DMS79 treated with DMSO at 0.1 percent for 48 hours (cell line): ENCODE results near the gene PKNOX2.

Source experiments
- DNase-seq: peaks from one replicate; lab custom pipeline; 2025; lab: John Stamatoyannopoulos, UW

PKNOX2 gene

DNA sequence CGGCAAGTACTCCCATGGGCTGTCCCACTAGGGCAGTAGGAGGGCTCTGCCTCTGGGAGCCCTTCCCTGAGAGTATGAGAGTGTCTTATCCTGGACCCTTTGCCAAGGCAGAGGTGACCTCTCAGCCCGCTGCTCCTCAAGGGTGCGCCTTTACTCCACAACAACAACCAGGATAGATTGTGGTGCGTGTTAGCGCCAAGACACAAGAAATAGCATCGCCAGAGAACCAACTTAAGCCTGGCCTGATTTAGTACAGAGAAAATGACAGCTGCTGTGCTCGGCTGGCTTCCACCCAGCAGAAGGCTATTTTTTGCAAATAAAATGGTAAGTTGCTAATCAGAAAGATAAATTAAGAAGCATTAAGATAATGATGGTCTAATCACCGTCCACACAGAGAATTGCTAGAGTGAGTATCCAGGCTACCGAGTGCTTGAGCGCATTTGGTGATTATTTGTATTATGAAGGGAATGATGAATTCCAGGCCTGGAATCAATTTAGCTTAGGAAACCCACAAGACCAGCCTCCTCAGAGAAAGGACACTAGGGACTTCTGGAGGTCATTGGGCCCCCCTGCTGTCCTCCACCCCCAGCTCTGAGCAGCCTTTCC is 119.8 kb downstream of the PKNOX2 start:
- no peak for DNase-seq

- DNase-seq, result no peak
These were observed 121.3 kb downstream of the PKNOX2 start for GRCh38 chr11:125285844-125286243.

- no peak for DNase-seq
These were observed 121.9 kb downstream of the PKNOX2 start for GRCh38 chr11:125286486-125286885.

- no peak for DNase-seq
These were observed 123.1 kb downstream of the PKNOX2 start for GRCh38 chr11:125287491-125288210.

DNA sequence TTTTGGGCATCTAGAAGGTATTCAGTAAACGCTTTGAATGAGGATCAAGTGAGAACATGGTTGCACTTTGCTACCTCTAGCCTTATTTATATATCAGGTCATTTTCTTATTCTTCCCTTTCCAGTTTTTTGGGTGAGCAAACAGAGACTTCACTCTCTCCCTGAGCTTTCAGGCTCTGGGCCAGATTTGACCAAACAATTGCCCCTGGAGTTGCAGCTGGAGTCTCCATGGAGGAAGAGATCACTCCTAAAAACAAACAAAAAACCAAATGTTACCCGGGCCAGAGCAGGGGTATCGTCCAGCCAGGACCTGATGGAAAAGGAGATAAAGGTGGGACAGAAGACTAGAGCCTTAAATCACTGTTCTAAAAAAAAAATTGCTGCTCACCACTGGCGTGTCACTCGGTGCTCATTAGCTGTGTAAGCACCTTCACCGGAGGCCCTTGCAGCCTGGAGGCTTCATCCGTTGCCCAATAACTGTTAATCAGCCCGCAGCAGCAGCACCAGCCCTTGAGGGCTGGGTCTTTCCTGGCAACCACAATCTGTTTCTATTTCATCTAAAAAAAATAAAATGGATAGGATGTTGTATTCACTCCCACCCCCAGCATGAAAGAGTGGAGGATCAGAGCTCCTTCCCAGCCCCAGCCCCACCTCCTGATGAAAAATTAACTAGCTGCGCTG is 125.0 kb downstream of the PKNOX2 start:
- DNase-seq, result no peak

- no peak for DNase-seq
These were observed 125.7 kb downstream of the PKNOX2 start for GRCh38 chr11:125290263-125290662.

GRCh38 chr11:125292100-125292499 is 127.5 kb downstream of the PKNOX2 start:
- DNase-seq, result no peak

DNA sequence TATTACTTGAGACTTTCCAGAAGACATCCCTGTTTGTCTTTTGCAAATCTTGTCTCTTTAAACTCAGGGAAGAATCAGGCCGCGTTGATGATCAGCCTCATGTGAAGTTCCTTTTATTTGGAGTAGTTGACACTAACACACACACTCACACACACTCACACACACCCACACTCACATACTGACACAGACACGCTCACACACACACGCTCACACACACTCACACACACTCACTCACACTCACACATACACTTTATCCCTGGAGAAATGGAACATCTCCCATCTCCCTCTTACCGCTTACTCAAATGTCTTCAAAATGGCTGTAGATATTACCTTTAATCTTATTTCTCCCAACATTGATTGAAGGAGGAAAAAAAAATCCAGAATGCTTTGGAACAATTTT is 129.0 kb downstream of the PKNOX2 start:
- no peak for DNase-seq

- no peak for DNase-seq
These were observed 131.4 kb downstream of the PKNOX2 start for GRCh38 chr11:125295931-125296330.

DNA sequence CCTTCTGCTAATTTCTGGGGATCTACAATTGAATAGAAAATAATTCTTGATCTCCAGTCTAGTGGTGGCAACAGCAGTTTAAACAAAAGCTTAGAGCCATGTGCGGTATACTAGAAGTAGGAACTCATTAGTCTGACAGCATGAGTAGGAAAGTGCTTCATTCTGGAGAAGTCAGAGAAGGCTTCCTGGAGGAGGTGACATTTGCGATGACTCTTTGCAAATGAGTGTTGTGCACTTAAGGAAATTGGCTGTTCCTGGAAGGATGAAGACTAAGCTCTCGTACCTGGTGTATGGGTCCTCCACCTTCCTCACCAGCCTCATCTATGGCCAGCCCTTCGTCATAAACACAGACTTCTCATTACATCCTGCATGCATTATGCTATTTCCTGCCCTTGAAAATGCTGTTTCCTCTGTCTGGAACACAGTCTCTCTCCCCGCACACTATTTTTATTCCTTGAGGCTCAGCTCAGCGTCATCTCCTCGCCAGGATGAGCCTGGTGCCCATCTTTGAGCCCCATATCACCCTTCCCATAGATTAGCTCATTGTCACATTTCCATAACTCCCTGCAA is 132.9 kb downstream of the PKNOX2 start:
- DNase-seq, result no peak

- no peak for DNase-seq
These were observed 134.6 kb downstream of the PKNOX2 start for GRCh38 chr11:125299061-125299615.

- no peak for DNase-seq
These were observed 135.3 kb downstream of the PKNOX2 start for GRCh38 chr11:125299821-125300220.

GRCh38 chr11:125300791-125301218 is 136.3 kb downstream of the PKNOX2 start:
- DNase-seq, result peak; percentile 16

GRCh38 chr11:125301346-125301745 is 136.8 kb downstream of the PKNOX2 start:
- peak; percentile 59 for DNase-seq

- no peak for DNase-seq
These were observed 138.6 kb downstream of the PKNOX2 start for GRCh38 chr11:125303186-125303585.

GRCh38 chr11:125303694-125304093 is 139.1 kb downstream of the PKNOX2 start:
- DNase-seq, result no peak

DNA sequence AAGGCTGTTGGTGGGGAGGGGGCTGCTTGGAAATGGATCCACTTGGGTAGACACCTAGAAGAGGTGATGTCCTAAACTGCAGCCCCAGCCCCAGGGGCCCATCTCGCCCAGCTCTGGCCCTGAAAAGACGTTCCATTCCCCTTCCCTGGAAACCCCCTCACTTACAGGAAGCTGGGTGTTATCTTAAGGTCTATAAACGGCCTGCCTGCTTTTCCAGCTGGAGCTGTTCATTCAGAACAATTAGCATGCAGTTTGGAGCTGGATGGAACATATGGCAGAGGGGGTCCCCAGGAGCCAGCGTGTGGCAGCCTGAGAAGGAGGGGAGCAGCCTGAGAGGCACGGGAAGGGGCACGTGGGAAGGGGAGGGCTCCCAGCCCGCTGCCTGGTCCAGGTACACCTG is 139.6 kb downstream of the PKNOX2 start:
- DNase-seq, result no peak

DNA sequence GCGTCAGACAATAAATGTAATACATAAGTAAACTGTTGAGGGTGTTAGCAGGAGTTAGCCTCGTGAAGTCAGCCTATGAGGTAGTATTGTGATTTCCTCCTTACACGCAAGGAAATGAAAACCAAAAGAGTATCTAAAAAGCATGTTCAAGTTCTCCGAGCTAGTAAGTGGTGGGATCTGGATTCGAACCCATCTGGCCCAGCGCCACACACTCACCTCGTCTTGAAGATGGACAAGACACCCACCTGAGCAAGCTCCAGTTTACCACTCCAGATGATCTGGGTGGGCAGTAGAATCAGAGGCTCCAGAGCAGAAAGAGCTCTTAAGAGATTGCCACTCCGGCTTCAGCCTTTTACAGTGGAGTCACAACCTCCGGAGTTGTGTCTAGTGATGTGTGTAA is 140.3 kb downstream of the PKNOX2 start:
- DNase-seq, result peak; percentile 91

GRCh38 chr11:125305345-125305744 is 140.8 kb downstream of the PKNOX2 start:
- DNase-seq, result peak; percentile 97

DNA sequence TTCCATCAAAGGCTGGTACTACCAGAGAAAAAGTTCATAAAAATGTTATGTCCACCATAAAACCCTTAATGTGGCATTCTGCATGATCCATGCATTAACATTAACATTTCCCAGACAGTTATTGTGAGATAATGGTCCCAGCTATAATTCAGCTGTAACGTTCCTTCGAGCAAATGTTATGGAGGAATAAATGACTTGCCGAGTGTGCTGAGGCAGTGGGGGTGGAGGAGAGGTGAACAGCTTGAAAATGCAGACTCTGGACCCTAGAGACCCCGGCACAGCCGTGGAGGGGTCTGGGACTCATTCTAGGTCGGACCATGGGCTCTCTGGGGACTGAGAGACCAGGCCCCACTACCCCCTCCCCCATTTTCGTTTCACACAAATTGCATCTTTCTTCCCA is 141.9 kb downstream of the PKNOX2 start:
- DNase-seq, result no peak

DNA sequence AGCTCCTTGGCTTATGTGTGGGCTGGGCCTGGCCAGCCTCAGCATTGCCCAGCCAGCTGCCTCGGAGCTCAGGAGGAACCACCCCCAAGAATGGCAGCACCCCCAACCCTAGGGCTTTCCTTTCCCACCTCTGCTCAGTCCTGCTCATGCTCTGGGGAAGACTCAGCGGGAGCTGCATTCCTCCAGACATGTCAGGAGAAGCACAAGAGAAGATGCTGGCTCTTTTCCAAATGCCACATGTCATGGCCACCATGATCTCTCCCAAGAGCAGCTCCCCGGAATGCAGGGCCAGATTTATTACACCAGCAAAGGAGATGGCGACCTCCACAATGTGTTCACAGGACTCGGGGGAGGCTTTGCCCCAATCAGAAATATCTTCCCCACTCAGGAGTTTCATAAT is 143.7 kb downstream of the PKNOX2 start:
- no peak for DNase-seq

- DNase-seq, result no peak
These were observed 147.8 kb downstream of the PKNOX2 start for GRCh38 chr11:125312391-125312790.

GRCh38 chr11:125312812-125313211 is 148.3 kb downstream of the PKNOX2 start:
- no peak for DNase-seq
